H9 (cell line): Measurements from ENCODE around the gene BFSP1. TPM values are rescaled to one million over a fixed set of nuclear protein-coding genes. Genes with fewer than 3 reads are reported as not detected.

Experiments
- DNase-seq: peaks from one replicate; pipeline ENCODE4 v3.0.0-alpha.2; 2017
- H2AFZ ChIP-seq: one replicate; pipeline ENCODE4 v1.6.1; 2013; ENCODE audit warnings: mild to moderate bottlenecking, low read length, control low read depth, moderate library complexity
- H2AK5ac ChIP-seq: 2 replicates; pipeline ENCODE4 v1.6.1; 2013; ENCODE audit warnings: low read length, control low read depth, mixed read lengths; ENCODE audit not compliant: insufficient read length
- H2BK120ac ChIP-seq: one replicate; pipeline ENCODE4 v1.6.1; 2013; ENCODE audit warnings: low read depth, mild to moderate bottlenecking, low read length, control low read depth, inconsistent platforms; ENCODE audit not compliant: poor library complexity, severe bottlenecking
- H2BK12ac ChIP-seq: 2 replicates; pipeline ENCODE4 v1.6.1; 2013; ENCODE audit warnings: low read length, control low read depth, mixed read lengths, low read depth; ENCODE audit not compliant: insufficient read length
- H2BK15ac ChIP-seq: 2 replicates; pipeline ENCODE4 v1.6.1; 2013; ENCODE audit warnings: low read depth, low read length, control low read depth
- H2BK20ac ChIP-seq: one replicate; pipeline ENCODE4 v1.6.1; 2013; ENCODE audit warnings: low read depth, mild to moderate bottlenecking, low read length, control low read depth, inconsistent platforms; ENCODE audit not compliant: poor library complexity, severe bottlenecking
- H2BK5ac ChIP-seq: 2 replicates; pipeline ENCODE4 v1.6.1; 2013; ENCODE audit warnings: low read length, control low read depth, mixed read lengths; ENCODE audit not compliant: insufficient read length
- H3K14ac ChIP-seq: 2 replicates; pipeline ENCODE4 v1.6.1; 2013; ENCODE audit warnings: low read length, control low read depth; ENCODE audit not compliant: insufficient read depth
- H3K18ac ChIP-seq: 2 replicates; pipeline ENCODE4 v1.6.1; 2013; ENCODE audit warnings: low read depth, mild to moderate bottlenecking, mixed read lengths, low read length, control low read depth; ENCODE audit not compliant: insufficient read length
- H3K23ac ChIP-seq: 2 replicates; pipeline ENCODE4 v1.6.1; 2013; ENCODE audit warnings: low read length, control low read depth, mixed read lengths, low read depth; ENCODE audit not compliant: insufficient read length
- H3K23me2 ChIP-seq: 2 replicates; pipeline ENCODE4 v1.6.1; 2013; ENCODE audit warnings: low read depth, mild to moderate bottlenecking, mixed read lengths, low read length, control low read depth; ENCODE audit not compliant: insufficient read length, poor library complexity, severe bottlenecking
- H3K27ac ChIP-seq: 2 replicates; pipeline ENCODE4 v1.5.1; 2013; ENCODE audit warnings: low read length, control low read depth, mixed read lengths, low read depth; ENCODE audit not compliant: insufficient read length
- H3K27me3 ChIP-seq: 2 replicates; pipeline ENCODE4 v1.6.1; 2013; ENCODE audit warnings: low read length, control low read depth, inconsistent platforms; ENCODE audit not compliant: insufficient read depth
- H3K4ac ChIP-seq: 2 replicates; pipeline ENCODE4 v1.6.1; 2013; ENCODE audit warnings: low read depth, mild to moderate bottlenecking, control low read depth, inconsistent platforms, low read length, moderate library complexity
- H3K4me1 ChIP-seq: 2 replicates; pipeline ENCODE4 v1.6.1; 2013; ENCODE audit warnings: low read length, control low read depth, inconsistent platforms; ENCODE audit not compliant: insufficient read depth
- H3K4me2 ChIP-seq: 2 replicates; pipeline ENCODE4 v1.6.1; 2013; ENCODE audit warnings: low read length, control low read depth, mixed read lengths; ENCODE audit not compliant: insufficient read length, insufficient read depth
- H3K56ac ChIP-seq: 2 replicates; pipeline ENCODE4 v1.6.1; 2013; ENCODE audit warnings: low read depth, mild to moderate bottlenecking, mixed read lengths, low read length, control low read depth; ENCODE audit not compliant: insufficient read length
- H3K79me1 ChIP-seq: 2 replicates; pipeline ENCODE4 v1.6.1; 2013; ENCODE audit warnings: low read depth, mild to moderate bottlenecking, moderate library complexity, low read length, control low read depth, inconsistent platforms; ENCODE audit not compliant: insufficient read depth, poor library complexity, severe bottlenecking
- H3K79me2 ChIP-seq: 2 replicates; pipeline ENCODE4 v1.6.1; 2013; ENCODE audit warnings: low read length, control low read depth, inconsistent platforms; ENCODE audit not compliant: insufficient read depth
- H3K9ac ChIP-seq: 2 replicates; pipeline ENCODE4 v1.6.1; 2013; ENCODE audit warnings: low read length, control low read depth, mixed read lengths; ENCODE audit not compliant: insufficient read length; ENCODE audit errors: extremely low read depth
- H3K9me3 ChIP-seq: one replicate; pipeline ENCODE4 v1.6.1; 2013; ENCODE audit warnings: low read depth, low read length, inconsistent platforms; ENCODE audit not compliant: control insufficient read depth
- H3T11ph ChIP-seq: one replicate; pipeline ENCODE4 v1.6.1; 2013; ENCODE audit warnings: mild to moderate bottlenecking, low read length, control low read depth, inconsistent platforms
- H4K20me1 ChIP-seq: one replicate; pipeline ENCODE4 v1.6.1; 2013; ENCODE audit not compliant: control insufficient read depth, insufficient read length, insufficient read depth
- H4K5ac ChIP-seq: 2 replicates; pipeline ENCODE4 v1.6.1; 2013; ENCODE audit warnings: low read depth, mild to moderate bottlenecking, mixed read lengths, low read length, control low read depth; ENCODE audit not compliant: insufficient read length
- H4K8ac ChIP-seq: replicated peaks from 2 replicates; pipeline ENCODE4 v1.6.1; 2013; ENCODE audit warnings: low read length, control low read depth, mixed read lengths, low read depth; ENCODE audit not compliant: insufficient read length
- H4K91ac ChIP-seq: 2 replicates; pipeline ENCODE4 v1.6.1; 2013; ENCODE audit warnings: low read depth, mild to moderate bottlenecking, moderate library complexity, mixed read lengths, low read length, control low read depth; ENCODE audit not compliant: insufficient read length
- H3K27ac Mint-ChIP-seq, 3 experiments: 2 replicates in 2 of 3; 3 replicates in 1 of 3; pipeline ENCODE4 v1.8.0; 2020 to 2021; ENCODE audit warnings: mixed read lengths in 3 of 3, mild to moderate bottlenecking in 1 of 3, moderate library complexity in 1 of 3
- H3K27me3 Mint-ChIP-seq: 2 replicates; pipeline ENCODE4 v1.8.0; 2021; ENCODE audit warnings: low read depth, mild to moderate bottlenecking, moderate library complexity, mixed read lengths
- H3K36me3 Mint-ChIP-seq, 3 experiments: 2 replicates in 2 of 3; 3 replicates in 1 of 3; pipeline ENCODE4 v1.8.0; 2020 to 2021; ENCODE audit warnings: low read depth in 3 of 3, mixed read lengths in 3 of 3; ENCODE audit not compliant: insufficient read depth in 1 of 3
- H3K4me1 Mint-ChIP-seq, 2 experiments: 2 replicates each; pipeline ENCODE4 v1.8.0; 2020; ENCODE audit warnings: mixed read lengths in 2 of 2
- H3K4me3 Mint-ChIP-seq, 2 experiments: 2 replicates in 1 of 2; 3 replicates in 1 of 2; pipeline ENCODE4 v1.8.0; 2020 to 2021; ENCODE audit warnings: mild to moderate bottlenecking in 2 of 2, mixed read lengths in 2 of 2, moderate library complexity in 1 of 2
- H3K9me3 Mint-ChIP-seq, 2 experiments: 2 replicates in 1 of 2; 3 replicates in 1 of 2; pipeline ENCODE4 v1.8.0; 2020; ENCODE audit warnings: mild to moderate bottlenecking in 2 of 2, mixed read lengths in 2 of 2, moderate library complexity in 1 of 2
- WGBS: extraction: QIAGEN DNeasy Blood & Tissue Kit; methylation state at CpG from one replicate; pipeline ENCODE4 v1.1.7; 2013; ENCODE audit warnings: missing lambda C conversion rate, low lambda C conversion rate, mixed read lengths; ENCODE audit not compliant: insufficient read length; ENCODE audit errors: extremely low coverage; 5-methylcytosine and 5-hydroxymethylcytosine counted together
- total RNA-seq: library from RNA; stranded (reverse); gene quantifications from 2 replicates; pipeline ENCODE4 v1.2.1, GENCODE V29; 2021
- TF ChIP-seq, protein P1 (sequence below): fragments of 200-600 bp; sonication (generic); conservative IDR thresholded peaks from 3 replicates; pipeline ENCODE4 v1.8.0; 2021; ENCODE audit warnings: antibody characterized with exemption, mild to moderate bottlenecking

BFSP1 gene
- total RNA-seq, 1 experiment from 2014 or later: 9.4 TPM

DNA sequence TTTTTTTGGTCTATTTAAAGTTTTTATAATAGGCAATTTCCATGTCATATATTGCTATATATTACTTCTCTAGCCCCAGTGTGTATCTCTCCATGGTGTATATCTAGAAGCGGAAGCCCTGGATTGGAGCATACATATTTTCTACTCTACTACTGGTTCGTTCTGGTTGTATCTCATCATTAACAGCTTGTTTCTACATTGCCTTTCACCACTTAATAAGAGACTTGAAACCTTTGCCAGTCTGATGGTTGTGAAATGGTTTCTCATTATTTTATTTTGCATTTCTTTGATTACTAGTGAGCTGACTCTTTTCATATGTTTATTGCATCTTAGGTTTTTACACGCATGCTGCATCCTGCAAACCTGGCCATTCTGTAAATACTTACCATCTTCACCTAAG, 42.3 kb upstream of the BFSP1 start:
- Histone ChIP-seq H2BK15ac (no peak overlapping the region), H2BK5ac (no peak overlapping the region), H2AFZ (no peak overlapping the region), H3K27ac (no peak overlapping the region), H3K14ac (no peak overlapping the region), H3K23ac (no peak overlapping the region), H4K20me1 (no peaks in the 10 kb centered on the region), H2BK20ac (no peak overlapping the region), H3K27me3 (no peaks in the 10 kb centered on the region), H3K9me3 (no peaks in the 10 kb centered on the region), H3K18ac (no peak overlapping the region), H3K4me2 (peak overlapping the region; percentile 16), H3K79me2 (peaks cover 22% of the 10 kb centered on the region; the same call in 1 of the 2 replicates), H4K8ac (no peak overlapping the region), H3K4me1 (peaks cover 12% of the 10 kb centered on the region), H3K23me2 (peaks cover 9% of the 10 kb centered on the region), H2BK12ac (no peak overlapping the region), H3K9ac (no peak overlapping the region), H3T11ph (no peak overlapping the region), H3K56ac (no peak overlapping the region), H2BK120ac (no peak overlapping the region), H4K91ac (no peak overlapping the region), H3K79me1 (peaks cover under 1% of the 10 kb centered on the region), H2AK5ac (no peak overlapping the region), H3K4ac (no peak overlapping the region), H4K5ac (no peak overlapping the region)
- Mint-ChIP-seq H3K27ac (peak overlapping the region in 1 of 3 experiments; percentile 80; a peak in 2 of 7 replicates), H3K9me3 (0 out of 5 replicates have a peak, but pooled peaks cover 0 to 2% of the 10 kb centered on the region in 2 experiments), H3K4me1 (peaks cover 51 to 56% of the 10 kb centered on the region in 2 experiments), H3K27me3 (no peaks in the 10 kb centered on the region), H3K36me3 (peaks cover 0 to 4% (median 2%) of the 10 kb centered on the region in 3 experiments; a peak in 1 of 7 replicates), H3K4me3 (peak overlapping the region in 1 of 2 experiments; percentile 19; a peak in 1 of 5 replicates)
- no peak for DNase-seq
- WGBS: no CpG with 5 or more reads among the region's 3 CpGs
- TF ChIP-seq, protein P1, sequence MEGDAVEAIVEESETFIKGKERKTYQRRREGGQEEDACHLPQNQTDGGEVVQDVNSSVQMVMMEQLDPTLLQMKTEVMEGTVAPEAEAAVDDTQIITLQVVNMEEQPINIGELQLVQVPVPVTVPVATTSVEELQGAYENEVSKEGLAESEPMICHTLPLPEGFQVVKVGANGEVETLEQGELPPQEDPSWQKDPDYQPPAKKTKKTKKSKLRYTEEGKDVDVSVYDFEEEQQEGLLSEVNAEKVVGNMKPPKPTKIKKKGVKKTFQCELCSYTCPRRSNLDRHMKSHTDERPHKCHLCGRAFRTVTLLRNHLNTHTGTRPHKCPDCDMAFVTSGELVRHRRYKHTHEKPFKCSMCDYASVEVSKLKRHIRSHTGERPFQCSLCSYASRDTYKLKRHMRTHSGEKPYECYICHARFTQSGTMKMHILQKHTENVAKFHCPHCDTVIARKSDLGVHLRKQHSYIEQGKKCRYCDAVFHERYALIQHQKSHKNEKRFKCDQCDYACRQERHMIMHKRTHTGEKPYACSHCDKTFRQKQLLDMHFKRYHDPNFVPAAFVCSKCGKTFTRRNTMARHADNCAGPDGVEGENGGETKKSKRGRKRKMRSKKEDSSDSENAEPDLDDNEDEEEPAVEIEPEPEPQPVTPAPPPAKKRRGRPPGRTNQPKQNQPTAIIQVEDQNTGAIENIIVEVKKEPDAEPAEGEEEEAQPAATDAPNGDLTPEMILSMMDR: no peak
